VCaP (cell line): ENCODE results near the gene ACER3.

Experiments used
- H3K27ac ChIP-seq: fragments of 450-650 bp; 2 replicates; pipeline ENCODE4 v1.5.1; 2017
- CTCF ChIP-seq: fragments of 450-650 bp; conservative IDR thresholded peaks from 2 replicates; pipeline ENCODE4 v1.5.1; 2017; ENCODE audit warnings: mild to moderate bottlenecking, moderate library complexity

The ACER3 gene

GRCh38 chr11:77029829-77030228 is 169.1 kb downstream of the ACER3 start:
- no peak overlapping the region for H3K27ac ChIP-seq
- TF ChIP-seq CTCF = no peak

- no peak for TF ChIP-seq CTCF
- no peak overlapping the region for H3K27ac ChIP-seq
Measured at GRCh38 chr11:77030834-77031414, 170.2 kb downstream of the ACER3 start.

GRCh38 chr11:77031599-77031998 is 170.9 kb downstream of the ACER3 start:
- no peak overlapping the region for H3K27ac ChIP-seq
- no peak for TF ChIP-seq CTCF

- peak overlapping the region; percentile 69 for H3K27ac ChIP-seq
- no peak for TF ChIP-seq CTCF
Measured at GRCh38 chr11:77035039-77035438, 174.3 kb downstream of the ACER3 start.

- peak overlapping the region; percentile 69 for H3K27ac ChIP-seq
- no peak for TF ChIP-seq CTCF
Measured at GRCh38 chr11:77035580-77035979, 174.9 kb downstream of the ACER3 start.

- peak overlapping the region; percentile 69 for H3K27ac ChIP-seq
- no peak for TF ChIP-seq CTCF
Measured at GRCh38 chr11:77036398-77036797, 175.7 kb downstream of the ACER3 start.

GRCh38 chr11:77037057-77037456 is 176.3 kb downstream of the ACER3 start:
- no peak for TF ChIP-seq CTCF
- peak overlapping the region; percentile 69 for H3K27ac ChIP-seq
